ENCODE data around the gene DCDC2C. TPM values are rescaled to one million over a fixed set of nuclear protein-coding genes. Genes with fewer than 3 reads are reported as not detected.
A peak's percentile ranks its signal among the peaks of the same experiment; 100 is the strongest.

Gene DCDC2C
- total RNA-seq (ENCODE audit: low replicate concordance), result not detected in 2 replicates
- long read RNA-seq, result 0 reads

- H3K4me1 Mint-ChIP-seq (ENCODE audit: unreplicated experiment), result peaks cover 6% of the 10 kb centered on the region
- no peak for TF ChIP-seq CTCF (conservative IDR thresholded peaks at IDR 0.05)
- peaks cover 4% of the 10 kb centered on the region for H3K9me3 Mint-ChIP-seq
- peak within 1 kb of the TSS; percentile 58 for H3K4me3 Mint-ChIP-seq
- H3K36me3 Mint-ChIP-seq, result peaks cover 5% of the 10 kb centered on the region
- no peak within 1 kb of the TSS for H3K27ac Mint-ChIP-seq
- DNase-seq (ENCODE audit: extremely low spot score, unreplicated experiment), result no peak
- H3K27me3 Mint-ChIP-seq, result peaks cover 57% of the 10 kb centered on the region
These were observed at the start of gene DCDC2C for GRCh38 chr2:3703236-3703756. DCDC2C (plus strand) TSS chr2:3703575; CDS start chr2:3703752, 177 bp downstream.

- DNase-seq (ENCODE audit: extremely low spot score, unreplicated experiment), result no peak
- peaks cover 5% of the 10 kb centered on the region for H3K27me3 Mint-ChIP-seq
- H3K4me3 Mint-ChIP-seq, result no peak overlapping the region
- H3K36me3 Mint-ChIP-seq, result no peaks in the 10 kb centered on the region
- H3K9me3 Mint-ChIP-seq, result peaks cover 1% of the 10 kb centered on the region
- no peak overlapping the region for H3K27ac Mint-ChIP-seq
- H3K4me1 Mint-ChIP-seq (ENCODE audit: unreplicated experiment), result peaks cover 35% of the 10 kb centered on the region
- no peak for TF ChIP-seq CTCF (conservative IDR thresholded peaks at IDR 0.05)
These were observed 49.4 kb upstream of the DCDC2C start for GRCh38 chr2:3654011-3654410.

- H3K4me1 Mint-ChIP-seq (ENCODE audit: unreplicated experiment), result peaks cover 42% of the 10 kb centered on the region
These were observed 48.7 kb upstream of the DCDC2C start for GRCh38 chr2:3654531-3655225.

GRCh38 chr2:3655871-3656761, 47.3 kb upstream of the DCDC2C start:
- H3K9me3 Mint-ChIP-seq, result peaks cover 8% of the 10 kb centered on the region
- no peak for TF ChIP-seq CTCF (conservative IDR thresholded peaks at IDR 0.05)
- DNase-seq (ENCODE audit: extremely low spot score, unreplicated experiment), result no peak
- H3K27ac Mint-ChIP-seq, result peak overlapping the region; percentile 59
- peaks cover 41% of the 10 kb centered on the region for H3K4me1 Mint-ChIP-seq (ENCODE audit: unreplicated experiment)
- H3K4me3 Mint-ChIP-seq, result no peak overlapping the region
- H3K36me3 Mint-ChIP-seq, result no peaks in the 10 kb centered on the region
- peaks cover under 1% of the 10 kb centered on the region for H3K27me3 Mint-ChIP-seq

More at GRCh38 chr2:3654531-3655225, 48.7 kb upstream of the DCDC2C start:
- Mint-ChIP-seq H3K27me3 (peaks cover 5% of the 10 kb centered on the region), H3K36me3 (no peaks in the 10 kb centered on the region), H3K4me3 (no peak overlapping the region), H3K27ac (no peak overlapping the region), H3K9me3 (peaks cover 8% of the 10 kb centered on the region)
- no peak for DNase-seq (ENCODE audit: extremely low spot score, unreplicated experiment)
- TF ChIP-seq CTCF (conservative IDR thresholded peaks at IDR 0.05), result no peak

GRCh38 chr2:3656762-3657721, 46.3 kb upstream of the DCDC2C start:
- Mint-ChIP-seq H3K36me3 (no peaks in the 10 kb centered on the region), H3K4me3 (no peak overlapping the region), H3K4me1 (ENCODE audit: unreplicated experiment) (peaks cover 35% of the 10 kb centered on the region), H3K9me3 (peaks cover 8% of the 10 kb centered on the region), H3K27me3 (no peaks in the 10 kb centered on the region), H3K27ac (peak overlapping the region; percentile 59)
- DNase-seq (ENCODE audit: extremely low spot score, unreplicated experiment), result no peak
- no peak for TF ChIP-seq CTCF (conservative IDR thresholded peaks at IDR 0.05)
